ENCODE results near the gene SREBF2.

Gene SREBF2

DNA sequence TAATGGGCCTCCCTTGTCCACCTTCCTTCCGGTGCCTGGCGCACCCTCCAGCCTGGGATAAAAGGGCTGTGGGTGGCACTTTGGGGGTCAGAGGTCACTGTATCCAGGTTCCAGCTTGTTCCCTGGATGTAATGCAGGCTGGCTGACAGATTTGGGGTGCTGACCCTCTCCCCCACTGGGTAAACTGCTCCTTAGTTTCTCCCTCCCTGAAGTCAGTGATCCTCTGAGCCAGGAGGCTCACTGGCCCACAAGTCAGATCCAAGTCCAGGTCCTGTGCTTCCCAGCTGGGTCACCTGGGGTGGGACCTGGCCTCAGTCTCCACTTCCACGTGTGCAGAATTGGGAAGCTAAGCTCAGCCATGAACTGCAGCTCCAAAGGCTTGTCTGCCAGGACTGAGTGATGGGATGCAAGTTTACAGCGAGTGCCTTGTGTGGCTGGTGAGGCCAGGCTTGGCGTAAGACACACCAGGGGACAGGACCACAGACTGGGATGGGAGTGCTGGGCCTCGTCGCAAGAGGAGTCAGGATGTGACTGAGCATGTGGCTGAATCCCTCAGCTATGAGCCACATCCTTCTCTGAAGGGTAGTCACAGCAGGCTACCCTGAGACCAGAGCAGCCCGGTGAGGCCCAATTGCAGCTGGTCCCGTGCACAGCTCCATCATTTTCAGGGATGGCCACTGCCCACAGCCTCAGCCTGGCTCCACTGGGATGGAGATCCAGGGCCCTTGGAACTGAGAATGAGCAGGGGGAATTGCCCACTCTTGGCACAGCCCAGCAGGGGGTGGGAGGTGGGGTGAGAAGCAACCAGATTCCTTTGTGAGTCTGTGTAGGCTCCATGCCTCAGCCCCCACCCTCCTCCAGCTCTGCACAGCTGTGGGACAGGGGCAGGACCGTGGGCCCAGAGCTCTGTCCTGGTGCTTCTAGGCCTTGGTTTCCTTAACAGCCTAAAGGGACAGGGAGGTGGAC is 74.8 kb downstream of the SREBF2 start:
- Histone ChIP-seq H3K27me3 (ENCODE audit: insufficient read depth, low read depth, severe bottlenecking) (peaks cover 4% of the 10 kb centered on the region), H3K9me3 (ENCODE audit: severe bottlenecking) (no peaks in the 10 kb centered on the region), H3K4me3 (ENCODE audit: low read depth, low read length) (no peak overlapping the region), H3K36me3 (peaks cover 42% of the 10 kb centered on the region), H3K27ac (no peak overlapping the region)
- no peak for DNase-seq
- TF ChIP-seq CTCF (IDR thresholded peaks at IDR 0.05; ENCODE audit: low read depth, low read length): no peak

DNA sequence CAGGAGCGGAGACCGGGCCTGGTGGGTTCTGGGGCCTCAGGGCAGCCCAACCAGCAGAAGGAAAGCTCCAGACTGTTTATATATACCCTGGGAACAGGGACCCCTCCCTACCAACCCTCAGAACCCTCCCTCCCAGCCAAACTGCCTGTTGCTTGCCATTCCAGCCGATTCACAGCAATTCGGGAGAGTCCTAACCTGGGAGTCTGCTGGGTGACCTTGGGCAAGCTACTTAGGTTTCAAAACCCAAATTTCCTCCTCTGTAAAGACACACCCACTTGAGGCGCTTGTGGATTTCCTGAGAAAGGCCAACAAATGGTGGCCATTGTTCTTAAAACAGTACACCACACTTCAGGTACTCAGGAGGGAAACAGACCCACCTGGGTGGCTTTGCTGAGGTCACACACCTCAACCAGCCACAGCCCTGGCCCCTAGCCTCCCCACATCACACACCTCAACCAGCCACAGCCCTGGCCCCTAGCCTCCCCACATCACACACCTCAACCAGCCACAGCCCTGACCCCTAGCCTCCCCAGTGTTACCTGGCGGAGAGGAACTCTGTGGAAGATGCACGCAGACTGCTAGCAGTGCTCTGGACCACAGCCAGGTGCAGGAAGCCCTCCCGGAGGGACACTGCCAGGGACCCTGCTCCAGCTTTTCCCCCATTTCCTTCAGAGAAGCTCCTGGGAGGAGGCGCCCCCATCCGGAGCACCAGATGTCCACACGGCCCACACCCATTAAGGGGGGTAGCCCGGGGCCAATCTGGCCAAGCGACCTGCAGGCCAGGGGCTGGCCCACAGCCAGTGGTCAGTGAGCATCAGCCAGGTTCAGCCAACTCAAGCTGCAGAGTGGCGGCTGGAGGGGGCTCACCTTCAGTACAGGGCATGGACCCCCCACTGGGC is 75.8 kb downstream of the SREBF2 start:
- TF ChIP-seq CTCF (IDR thresholded peaks at IDR 0.05; ENCODE audit: low read depth, low read length): peak; percentile 42; the same call in 1 of the 2 replicates
- peak; percentile 71 for DNase-seq

DNA sequence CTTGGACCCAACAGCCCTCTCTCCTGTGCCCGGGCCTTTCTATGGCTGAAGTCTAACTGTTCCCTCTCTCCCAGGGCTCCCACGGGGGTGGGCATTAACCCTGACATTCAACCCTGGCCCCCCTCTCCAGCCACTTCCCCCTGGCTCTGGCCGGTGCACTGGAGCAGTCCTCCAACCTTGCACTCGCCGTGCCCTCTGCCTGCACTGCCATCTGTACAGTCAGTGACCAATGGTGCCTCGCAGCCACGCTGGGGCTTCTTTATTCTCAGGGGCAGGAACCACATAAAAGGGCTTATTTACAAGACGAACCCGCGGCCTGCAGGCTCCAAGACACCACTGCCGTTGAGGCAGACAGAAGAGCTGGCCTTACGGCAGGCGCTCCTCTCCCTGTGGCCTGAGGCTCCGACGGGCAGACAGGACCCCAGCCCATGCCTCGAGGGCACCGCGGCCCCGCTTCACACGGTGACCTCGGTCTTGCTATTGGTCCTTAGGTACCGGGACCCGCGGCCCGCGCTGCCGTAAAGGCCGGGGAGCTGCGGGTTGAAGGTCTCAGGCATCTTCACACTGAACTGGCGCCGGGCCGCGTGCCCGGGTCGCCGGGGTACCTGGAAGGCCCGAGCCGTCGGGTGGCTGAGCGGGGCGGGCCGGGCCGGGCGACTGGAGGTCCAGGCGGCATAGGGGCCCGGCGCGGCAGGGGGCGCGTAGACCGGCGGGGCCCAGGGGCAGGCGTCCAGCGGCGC is 76.6 kb downstream of the SREBF2 start:
- H3K36me3 ChIP-seq: peaks cover 24% of the 10 kb centered on the region
- H3K27ac ChIP-seq: no peak overlapping the region
- no peak for DNase-seq
- peaks cover 17% of the 10 kb centered on the region for H3K27me3 ChIP-seq (ENCODE audit: insufficient read depth, low read depth, severe bottlenecking)
- TF ChIP-seq CTCF (IDR thresholded peaks at IDR 0.05; ENCODE audit: low read depth, low read length): no peak
- H3K4me3 ChIP-seq (ENCODE audit: low read depth, low read length): no peak overlapping the region
- H3K9me3 ChIP-seq (ENCODE audit: severe bottlenecking): no peaks in the 10 kb centered on the region

More for the DNA sequence above, 75.8 kb downstream of the SREBF2 start:
- Histone ChIP-seq H3K27me3 (ENCODE audit: insufficient read depth, low read depth, severe bottlenecking) (peaks cover 12% of the 10 kb centered on the region), H3K36me3 (peaks cover 32% of the 10 kb centered on the region), H3K27ac (no peak overlapping the region), H3K4me3 (ENCODE audit: low read depth, low read length) (no peak overlapping the region), H3K9me3 (ENCODE audit: severe bottlenecking) (no peaks in the 10 kb centered on the region)

GRCh38 chr22:41910050-41911000 is 77.4 kb downstream of the SREBF2 start:
- Histone ChIP-seq H3K27ac (no peak overlapping the region), H3K4me3 (ENCODE audit: low read depth, low read length) (no peak overlapping the region), H3K27me3 (ENCODE audit: insufficient read depth, low read depth, severe bottlenecking) (peaks cover 23% of the 10 kb centered on the region), H3K9me3 (ENCODE audit: severe bottlenecking) (no peaks in the 10 kb centered on the region), H3K36me3 (peaks cover 16% of the 10 kb centered on the region)
- DNase-seq: no peak
- no peak for TF ChIP-seq CTCF (IDR thresholded peaks at IDR 0.05; ENCODE audit: low read depth, low read length)
